ENCODE measurements around the gene TBL3.
"Not testable (repeated sequence)": the region's sequence is repeated elsewhere in the genome, so short reads cannot be mapped to it uniquely, and the experiment has no call there.

Gene TBL3

DNA sequence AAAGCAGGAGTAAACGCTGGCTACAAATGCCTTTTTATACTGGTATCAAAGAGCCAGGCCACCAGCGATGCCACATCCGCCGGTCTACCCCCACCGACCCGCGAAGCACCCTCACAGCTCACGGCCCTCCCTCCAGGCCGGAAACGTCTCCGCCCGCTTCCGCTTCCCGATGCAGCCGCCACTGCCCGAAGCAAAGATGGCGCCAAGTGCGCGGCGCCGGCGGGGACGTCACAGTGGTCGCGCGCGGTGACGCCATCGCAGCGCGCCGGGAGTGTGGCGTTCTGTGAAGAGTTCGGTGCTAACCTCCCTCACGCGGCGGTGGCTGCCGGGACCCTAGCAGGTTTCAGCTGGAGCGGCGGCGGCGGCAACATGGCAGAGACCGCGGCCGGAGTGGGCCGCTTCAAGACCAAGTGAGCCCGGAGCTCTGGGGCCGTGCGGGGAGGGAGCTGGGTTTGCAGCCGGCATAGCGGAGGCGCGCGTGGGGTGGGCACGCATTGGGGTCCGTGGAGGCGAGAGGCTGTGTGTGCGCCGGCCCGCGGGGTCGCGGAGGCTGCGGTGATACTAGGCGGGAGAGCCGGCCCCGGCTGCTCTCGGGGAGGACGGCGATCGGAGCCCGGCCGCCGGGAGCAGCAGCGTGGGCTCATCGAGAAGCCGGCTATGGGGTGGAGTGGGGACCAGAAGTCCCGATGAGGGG lies at the start of gene TBL3:
Gene TBL3, plus strand, starts transcription at position 258 of the 694 bp plus-strand sequence. Its CDS starts 112 bp downstream, at position 370.
- peak; percentile 89 to 94 for DNase-seq (ENCODE audit: low read depth in 2 of 2, low spot score in 1 of 2)

DNA sequence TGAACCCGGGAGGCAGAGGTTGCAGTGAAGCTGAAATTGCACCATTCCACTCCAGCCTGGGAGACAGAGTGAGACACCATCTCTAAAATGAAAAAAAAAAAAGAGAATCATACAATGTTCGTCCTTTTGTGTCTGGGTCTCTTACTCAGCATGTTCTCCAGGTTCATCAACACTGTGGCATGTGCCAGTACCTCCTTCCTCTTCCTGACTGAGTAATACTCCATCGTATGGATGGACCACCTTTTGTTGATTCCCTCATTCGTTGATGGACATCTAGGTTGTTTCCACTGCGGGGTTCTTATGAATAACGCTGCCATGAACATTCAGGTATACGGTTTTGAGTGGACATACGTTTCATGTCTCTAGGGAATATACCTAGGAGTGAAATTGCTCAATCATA lies 49.5 kb upstream of the TBL3 start:
- DNase-seq (ENCODE audit: low read depth in 2 of 2, low spot score in 1 of 2) = no peak

DNA sequence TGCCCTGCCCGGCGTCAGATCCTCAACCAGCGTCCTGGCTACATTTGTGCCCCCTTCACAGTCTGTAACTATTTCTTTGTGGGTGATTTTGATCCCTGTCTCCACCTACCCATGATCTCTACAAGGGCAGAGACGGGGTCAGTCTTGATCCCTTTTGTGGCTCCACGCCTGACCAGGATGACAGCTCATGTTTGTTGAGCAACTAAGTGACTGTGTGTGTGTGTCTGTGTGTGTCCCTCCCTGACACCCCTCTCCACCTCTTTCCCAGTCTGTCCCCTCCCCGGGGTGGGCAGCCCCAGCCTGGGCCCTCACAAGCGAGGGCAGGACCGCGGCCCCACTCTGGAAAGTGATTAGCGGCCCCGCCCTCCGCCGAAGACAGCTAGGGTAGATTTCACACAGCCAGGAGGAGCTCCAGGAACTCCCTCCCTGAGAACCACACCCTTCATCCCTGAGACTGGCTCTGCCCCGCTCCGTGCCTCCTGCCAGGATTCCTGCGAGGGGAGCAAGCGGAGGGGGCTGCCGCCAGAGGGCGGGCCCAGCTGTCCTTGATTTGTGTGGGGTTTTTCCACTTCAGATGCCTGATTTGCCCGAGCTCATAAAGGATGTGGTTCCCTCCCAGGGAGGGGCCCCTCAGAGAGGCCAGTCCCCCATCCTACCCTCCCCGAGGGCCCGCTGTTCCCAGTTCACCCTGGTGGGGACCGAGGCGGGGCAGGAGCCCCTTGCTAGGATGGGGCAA lies 48.4 kb upstream of the TBL3 start:
- DNase-seq (ENCODE audit: low read depth in 2 of 2, low spot score in 1 of 2) = no peak

DNA sequence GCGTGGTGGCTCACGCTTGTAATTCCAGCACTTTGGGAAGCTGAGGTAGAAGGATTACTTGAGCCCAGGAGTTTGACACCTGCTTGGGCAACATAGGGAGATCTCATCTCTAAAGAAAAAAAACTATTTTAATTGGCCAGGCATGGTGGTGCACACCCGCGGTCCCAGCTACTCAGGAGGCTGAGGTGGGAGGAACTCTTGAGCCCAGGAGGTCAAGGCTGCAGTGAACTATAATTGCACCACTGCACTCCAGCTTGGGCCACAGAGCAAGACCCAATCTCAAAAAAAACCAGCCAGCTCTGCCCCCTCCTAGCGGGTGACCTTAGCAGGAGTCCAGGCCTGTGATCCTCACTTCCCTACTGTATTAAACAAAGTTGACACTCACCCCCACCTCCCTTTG lies 47.8 kb upstream of the TBL3 start:
- no peak for DNase-seq (ENCODE audit: low read depth in 2 of 2, low spot score in 1 of 2)

DNA sequence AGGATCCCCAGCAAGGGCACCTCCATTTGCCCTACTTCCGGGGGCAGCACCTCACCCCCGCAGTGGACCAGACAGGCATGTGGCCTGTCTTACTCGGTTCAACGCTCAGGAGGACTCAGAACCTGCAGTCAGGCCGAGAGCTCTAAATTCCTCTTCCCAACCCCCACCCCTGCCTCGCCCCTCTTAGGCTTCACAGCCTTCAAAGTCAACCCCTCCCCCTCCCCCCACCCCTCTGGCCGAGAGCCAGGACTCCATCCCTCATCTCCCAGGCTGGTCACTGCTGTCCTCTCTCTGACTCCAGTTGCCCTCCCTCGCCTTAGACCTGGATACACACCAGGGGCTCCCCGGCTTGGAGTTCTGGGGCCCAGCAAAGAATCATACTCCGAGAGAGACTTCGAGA lies 45.6 kb upstream of the TBL3 start:
- no peak for DNase-seq (ENCODE audit: low read depth in 2 of 2, low spot score in 1 of 2)

DNA sequence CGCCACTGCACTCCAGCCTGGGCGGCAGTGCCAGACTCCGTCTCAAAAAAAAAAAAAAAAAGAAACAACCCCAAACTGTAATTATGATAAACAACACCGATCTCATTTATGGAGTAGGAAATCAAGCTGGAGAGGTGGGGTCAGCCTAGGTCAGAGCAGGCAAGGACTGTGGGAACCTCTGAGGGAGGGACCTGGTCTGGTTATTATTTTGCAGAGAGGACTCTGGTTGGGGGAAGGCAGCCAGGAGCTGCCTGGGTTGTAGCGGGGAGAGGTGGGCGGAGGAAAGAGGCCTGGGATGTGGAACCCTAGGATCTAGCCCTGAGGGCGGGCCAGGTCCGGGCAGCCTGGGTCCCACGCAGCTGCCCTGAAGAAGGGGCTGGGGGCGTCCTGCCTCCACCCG lies 42.7 kb upstream of the TBL3 start:
- DNase-seq (ENCODE audit: low read depth in 2 of 2, low spot score in 1 of 2) = no peak

DNA sequence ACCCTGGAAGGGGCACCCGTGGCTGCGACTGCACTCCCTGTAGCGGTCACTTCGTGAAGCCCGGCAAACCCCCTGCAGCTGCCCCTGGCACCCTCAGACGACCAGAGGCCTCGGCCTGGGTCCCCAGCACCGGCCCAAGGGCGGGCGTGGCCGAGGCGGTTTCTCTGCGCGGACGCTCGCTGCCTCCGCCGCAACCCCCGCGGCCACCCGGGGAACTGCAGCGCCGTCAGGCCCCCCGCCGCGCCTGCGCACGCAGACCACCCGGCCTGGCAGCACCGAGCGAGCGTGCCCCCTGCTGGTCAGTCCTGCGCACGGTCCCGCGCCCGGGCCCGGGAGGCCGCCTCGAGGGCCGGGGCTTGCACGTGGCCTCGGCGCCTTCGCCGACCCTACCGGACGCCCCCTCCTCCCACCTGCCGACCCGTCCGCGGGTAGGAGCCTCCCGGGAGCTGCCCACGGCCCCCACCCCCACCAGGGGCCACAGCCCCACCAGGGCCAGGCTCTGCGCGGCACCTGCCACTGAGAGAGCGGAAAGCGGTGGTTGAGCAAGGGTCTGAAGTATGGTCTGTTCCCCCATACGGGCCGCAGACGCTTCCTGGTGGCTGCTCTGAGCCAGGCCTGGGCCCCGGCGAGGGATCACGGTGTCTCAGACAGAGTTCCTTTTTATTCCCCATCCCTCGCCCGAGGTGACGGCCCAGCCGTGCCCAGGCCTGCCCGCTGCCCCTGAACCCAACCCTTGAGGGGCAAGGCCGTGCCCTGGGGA lies 42.1 kb upstream of the TBL3 start:
- peak; percentile 78 to 87 for DNase-seq (ENCODE audit: low read depth in 2 of 2, low spot score in 1 of 2)

DNA sequence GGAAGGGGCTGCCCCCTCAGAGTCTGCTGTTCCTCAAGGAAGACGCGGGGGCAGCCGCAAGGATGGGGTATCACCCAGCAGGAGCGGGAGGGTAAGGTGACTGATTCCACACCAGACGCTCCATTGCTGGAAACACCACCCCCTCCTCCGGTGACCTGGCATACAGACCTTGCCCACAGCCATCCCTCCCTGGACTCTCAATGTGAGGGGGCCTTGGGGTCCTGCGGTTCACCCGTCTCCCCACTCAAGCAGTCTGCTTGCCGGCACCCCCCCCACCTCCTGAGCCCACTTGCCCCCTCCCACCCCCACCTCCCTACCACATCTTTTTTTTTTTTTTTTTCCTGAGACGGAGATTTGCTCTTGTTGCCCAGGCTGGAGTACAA lies 41.5 kb upstream of the TBL3 start:
- DNase-seq (ENCODE audit: low read depth in 2 of 2, low spot score in 1 of 2) = no peak

DNA sequence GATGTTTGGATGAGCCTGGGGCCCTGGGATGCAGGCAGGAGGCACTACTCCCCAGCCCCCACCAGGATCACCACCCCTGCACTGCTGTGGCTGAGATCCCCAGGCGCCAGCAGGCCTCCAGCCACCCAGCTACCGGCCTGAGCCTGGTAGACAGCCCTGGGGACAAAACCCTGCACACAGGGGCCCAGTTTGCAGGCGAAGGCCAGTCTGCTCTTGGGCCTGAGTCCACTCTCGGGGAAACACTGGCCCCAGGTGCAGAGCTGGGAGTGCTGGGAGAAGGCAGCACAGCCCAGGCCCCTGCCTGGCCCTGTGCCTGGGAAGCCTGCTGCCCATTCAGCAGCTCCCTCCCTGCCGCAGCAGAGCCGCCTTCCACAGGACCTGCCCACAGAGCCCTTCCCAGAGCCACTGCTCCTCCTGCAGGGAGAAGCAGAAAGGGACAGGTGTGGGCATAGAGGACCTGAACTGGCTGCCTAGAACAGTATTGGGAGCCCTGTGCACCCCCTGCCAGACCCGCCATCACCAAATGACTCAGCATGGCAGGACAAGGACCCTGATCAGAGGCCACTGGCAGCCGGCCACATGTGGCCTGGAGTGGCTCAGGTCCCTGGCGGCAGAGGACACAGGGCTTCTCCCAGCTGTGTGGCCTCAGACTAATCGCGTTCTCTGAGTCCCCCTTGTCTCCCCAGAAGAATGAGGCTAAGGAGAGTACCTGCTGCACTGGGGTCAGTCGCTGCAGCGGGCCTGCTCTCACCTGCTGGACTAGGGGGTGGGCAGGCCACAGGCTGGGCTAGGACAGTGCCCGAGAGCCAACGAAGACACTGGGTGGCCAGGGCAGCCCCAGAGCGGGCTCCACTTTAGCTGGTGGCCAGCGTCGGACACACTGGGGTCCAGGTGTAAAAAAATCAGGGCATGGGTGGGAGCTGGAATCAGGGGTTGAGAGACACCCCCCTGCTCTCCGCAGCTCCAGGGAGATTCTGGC lies 39.5 kb upstream of the TBL3 start:
- DNase-seq (ENCODE audit: low read depth in 2 of 2, low spot score in 1 of 2) = no peak

DNA sequence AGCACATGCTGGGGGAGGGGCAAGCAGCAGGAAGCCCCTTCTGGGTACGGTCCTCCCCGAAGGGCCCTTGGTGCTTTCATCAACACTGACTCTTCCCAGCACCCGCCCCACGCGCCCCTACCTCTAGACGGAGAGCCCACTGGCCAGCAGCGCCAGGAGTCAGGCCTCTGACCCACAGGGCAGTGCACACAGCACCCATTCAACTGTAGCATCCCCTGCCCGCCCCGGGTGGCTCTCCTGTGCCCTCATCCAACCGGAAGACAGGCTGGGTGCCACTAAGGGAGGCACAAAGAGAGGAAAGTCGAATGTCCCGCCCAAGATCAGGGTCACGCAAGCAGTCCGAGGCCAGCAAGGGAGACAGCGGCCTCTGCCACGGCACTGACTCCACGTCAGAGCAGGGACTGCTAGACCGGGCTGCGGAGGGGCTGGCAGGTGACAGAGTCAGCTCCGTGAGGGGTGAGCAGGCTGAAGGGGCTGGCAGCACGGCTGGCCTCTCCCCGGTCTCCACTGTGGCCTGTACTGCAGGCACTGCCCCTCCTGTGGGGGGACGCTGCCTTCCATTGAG lies 38.7 kb upstream of the TBL3 start:
- no peak for DNase-seq (ENCODE audit: low read depth in 2 of 2, low spot score in 1 of 2)

DNA sequence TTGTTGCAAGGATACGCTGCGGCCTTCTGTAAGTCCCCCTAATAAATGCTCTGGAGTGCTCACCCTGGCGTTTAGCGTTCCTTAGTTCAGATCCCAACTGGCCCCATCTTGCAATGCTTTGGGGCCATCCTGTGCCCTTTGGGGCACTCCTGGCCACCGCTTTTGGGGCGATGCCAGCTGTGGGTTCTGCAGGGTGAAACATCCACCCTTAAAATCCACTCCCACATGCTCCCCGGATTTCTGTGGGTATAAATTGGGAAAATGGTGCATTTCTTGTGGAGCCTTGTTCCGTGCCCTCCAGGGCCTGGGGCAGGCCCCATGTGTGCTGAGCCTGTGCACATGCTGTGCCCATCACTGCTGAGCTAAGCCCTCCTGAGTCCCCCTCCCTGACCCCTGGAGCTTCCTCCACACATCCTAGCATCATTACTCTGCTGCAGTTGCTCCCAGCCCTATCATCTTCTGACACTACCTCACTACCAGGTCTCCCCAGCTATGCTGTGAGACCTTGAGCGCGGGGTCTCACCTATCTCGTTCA lies 34.8 kb upstream of the TBL3 start:
- DNase-seq (ENCODE audit: low read depth in 2 of 2, low spot score in 1 of 2) = no peak

DNA sequence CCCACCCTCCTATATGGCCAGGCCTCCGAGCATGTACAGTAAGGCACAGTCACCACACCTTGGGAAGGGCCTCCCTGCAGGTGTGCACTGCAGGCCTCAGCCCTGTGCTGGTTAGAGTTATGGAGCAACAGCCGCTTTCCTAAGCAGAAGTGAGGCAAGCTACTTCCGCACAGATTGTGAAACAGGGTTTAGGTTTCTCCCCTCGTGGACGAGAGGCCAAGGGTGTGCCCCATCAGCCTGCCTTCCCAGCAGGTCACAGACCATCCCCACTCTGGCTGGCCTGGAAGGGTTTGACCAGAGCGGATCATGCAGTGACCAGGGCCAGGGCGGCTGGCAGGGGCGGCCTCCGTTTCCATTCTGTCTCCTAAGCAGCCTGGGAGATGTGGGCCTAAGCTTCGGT lies 33.5 kb upstream of the TBL3 start:
- DNase-seq (ENCODE audit: low read depth in 2 of 2, low spot score in 1 of 2) = no peak

DNA sequence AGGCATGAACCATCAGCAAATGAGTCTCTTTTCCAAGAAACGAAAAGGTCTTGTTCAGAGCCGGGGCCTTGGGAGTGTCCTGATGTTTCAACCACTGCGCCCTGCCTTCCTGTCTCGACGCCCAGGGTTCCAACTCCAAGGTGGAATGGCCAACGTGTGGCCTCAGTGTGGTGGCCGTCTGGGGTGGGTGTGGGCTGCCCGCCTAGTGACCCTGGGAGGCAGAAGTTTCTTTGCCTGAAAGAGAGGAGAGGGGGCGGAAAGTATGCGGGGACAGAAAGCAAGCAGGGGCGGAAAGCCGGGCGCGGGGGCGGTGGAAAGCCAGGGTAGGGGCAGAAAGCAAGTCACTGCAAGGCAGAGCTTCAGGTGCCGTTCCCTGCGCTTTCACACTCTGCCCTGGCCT lies 32.9 kb upstream of the TBL3 start:
- DNase-seq (ENCODE audit: low read depth in 2 of 2, low spot score in 1 of 2) = no peak

DNA sequence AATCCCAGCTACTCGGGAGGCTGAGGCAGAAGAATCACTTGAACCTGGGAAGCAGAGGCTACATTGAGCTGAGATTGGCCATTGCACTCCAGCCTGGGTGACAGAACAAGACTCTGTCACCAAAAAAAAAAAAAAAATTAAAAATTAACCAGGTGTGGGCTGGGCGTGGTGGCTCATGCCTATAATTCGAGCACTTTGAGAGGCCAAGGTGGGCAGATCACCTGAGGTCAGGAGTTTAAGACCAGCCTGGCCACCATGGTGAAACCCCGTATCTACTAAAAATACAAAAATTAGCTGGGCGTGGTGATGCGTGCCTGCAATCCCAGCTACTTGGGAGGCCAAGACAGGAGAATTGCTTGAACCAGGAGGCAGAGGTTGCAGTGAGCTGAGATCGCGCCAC lies 32.0 kb upstream of the TBL3 start:
- not testable (repeated sequence) for DNase-seq (ENCODE audit: low read depth in 2 of 2, low spot score in 1 of 2)

DNA sequence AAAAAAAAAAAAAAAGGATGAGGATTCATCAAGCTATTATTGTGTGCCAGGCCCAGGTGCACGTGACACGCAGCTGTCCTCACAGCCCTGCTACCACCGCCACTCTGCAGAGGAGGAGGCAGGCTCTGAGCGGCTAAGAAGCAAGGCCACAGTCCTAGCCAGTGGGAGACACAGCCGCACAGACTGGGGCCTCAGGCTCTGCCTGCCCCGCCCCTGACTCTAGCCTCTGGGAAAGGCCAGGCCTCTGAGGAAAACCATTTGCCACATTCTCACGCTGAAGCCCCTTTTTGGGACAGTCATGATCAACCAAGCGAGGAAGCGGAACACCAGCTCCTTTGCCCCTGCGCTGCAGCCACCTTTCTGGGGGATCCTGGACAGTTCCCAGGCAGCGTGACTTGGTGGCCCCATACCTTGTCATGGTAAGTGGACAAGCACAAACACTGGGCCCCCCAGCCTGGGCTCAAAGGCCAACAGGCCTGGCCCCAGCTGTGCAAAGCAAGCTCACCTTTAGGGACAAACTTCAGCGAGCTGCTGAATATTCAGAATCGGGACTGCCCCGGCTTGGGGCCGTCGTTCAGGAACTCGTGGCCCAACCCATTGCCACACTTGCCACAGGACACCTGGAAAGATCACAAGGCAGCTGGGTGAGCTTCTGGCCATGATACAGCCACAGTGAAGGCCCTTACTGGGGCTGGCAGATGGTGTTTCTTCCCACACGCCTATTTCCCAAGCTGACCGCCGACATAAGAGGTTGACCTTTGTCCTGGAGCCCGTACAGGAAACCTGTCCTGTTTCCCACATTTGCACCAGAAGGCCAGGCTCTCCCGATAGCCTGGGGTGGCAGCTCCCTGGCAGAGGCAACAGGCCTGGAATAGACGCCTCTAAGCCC lies 31.3 kb upstream of the TBL3 start:
- DNase-seq (ENCODE audit: low read depth in 2 of 2, low spot score in 1 of 2) = no peak

DNA sequence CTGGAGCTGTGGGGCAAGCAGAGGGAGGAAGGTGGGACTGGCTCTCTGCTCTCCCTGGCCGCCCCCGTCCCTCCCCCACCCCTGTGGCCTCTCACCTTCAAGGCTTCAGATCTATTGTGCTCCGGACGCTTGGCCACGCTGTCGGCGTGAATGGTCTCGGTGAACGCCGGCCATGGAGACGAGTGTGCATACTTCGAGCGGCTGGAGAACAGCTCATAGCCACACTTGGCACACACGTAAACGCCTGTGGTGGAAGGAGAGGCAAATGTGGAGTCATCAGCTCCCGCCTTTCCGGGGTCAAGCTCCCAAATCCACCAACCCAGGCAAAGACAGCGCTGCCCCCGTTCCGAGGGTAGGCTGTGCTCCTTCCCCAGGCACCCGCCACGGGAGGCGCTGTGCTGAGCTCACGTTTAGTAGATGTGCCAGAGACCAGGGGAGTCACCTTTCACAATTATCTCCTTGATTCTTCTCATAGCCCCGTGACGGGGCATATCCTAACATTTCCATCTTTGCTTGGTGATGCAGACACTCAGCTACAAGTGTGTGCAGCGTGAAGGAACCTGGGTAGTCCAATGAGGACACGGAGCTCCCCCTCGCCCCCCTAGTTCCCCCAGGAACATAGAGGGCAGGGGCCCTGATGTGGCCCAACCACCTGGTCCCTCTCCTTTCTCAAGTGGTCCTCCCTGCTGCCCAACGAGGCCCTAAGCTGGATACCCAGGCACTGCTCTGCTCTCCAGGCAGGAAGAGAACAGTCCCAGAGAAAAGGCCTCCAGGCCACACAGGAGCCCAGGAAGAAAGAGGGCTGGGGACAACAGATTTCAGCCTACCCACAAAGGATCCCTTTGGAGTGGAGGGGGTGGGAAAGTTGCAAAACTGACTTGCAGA lies 30.4 kb upstream of the TBL3 start:
- no peak for DNase-seq (ENCODE audit: low read depth in 2 of 2, low spot score in 1 of 2)

DNA sequence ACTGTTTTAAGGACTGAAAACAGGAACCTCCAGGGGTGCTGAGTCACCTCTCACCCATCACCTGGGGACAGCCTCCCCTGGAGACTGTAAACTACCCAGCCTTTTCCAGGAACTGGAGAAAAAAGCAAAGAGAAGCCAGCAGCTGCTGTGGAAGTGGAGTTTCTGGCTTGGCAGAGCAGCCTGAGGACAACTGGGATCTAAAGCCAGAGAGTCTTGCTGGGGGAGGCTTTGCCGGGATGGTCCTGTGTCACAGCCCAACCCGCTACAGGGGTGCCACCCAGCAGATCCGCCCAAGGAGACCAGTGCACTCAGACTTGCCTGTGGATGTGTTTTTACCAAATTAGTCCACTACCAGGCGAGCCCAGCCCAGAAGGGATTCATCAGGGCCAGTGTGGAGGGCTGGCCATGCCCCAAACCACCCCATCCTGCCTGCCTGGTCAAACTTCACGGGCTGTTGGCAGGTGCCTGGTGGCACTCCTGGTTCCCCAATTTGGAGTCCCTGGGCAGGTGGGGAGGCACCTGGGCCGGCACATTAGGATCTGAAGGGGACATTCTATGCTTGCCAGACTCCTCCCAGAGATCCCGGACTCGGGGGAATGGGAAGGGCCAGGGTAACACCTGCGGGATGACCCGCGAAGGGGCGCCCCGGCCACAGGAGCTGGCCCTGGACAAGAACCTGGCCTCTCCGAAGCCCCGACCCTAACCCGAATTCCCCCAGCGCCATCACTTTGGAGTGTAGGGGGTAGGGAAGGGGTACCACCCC lies 29.6 kb upstream of the TBL3 start:
- DNase-seq (ENCODE audit: low read depth in 2 of 2, low spot score in 1 of 2) = no peak
